CD14-positive monocyte (primary cell): ENCODE results near the gene RDH5. TPM values are rescaled to one million over a fixed set of nuclear protein-coding genes. Genes with fewer than 3 reads are reported as not detected.

Experiments
- DNase-seq, 3 donors: peaks; one replicate each; pipeline ENCODE4 v3.0.0-alpha.2; 2011 to 2022
- H2AFZ ChIP-seq: 2 replicates; pipeline ENCODE4 v1.6.0; 2012; ENCODE audit warnings: mild to moderate bottlenecking, low read depth, low read length, inconsistent platforms; ENCODE audit not compliant: insufficient read depth, poor library complexity, severe bottlenecking
- H3K27ac ChIP-seq, 2 donors: 1 replicate in 1 of 2; 2 replicates in 1 of 2; pipeline ENCODE4 v1.5.1; 2012 to 2013; ENCODE audit warnings: low read length in 2 of 2, control low read depth in 1 of 2, inconsistent platforms in 1 of 2, low read depth in 1 of 2, mild to moderate bottlenecking in 1 of 2
- H3K27me3 ChIP-seq, 2 donors: one replicate each; pipeline versions ENCODE4 v1.6.0 to v1.6.1; 2011 to 2013; ENCODE audit warnings: low read length in 2 of 2; ENCODE audit not compliant: control insufficient read depth in 2 of 2, insufficient read depth in 2 of 2
- H3K36me3 ChIP-seq, 2 donors: replicated peaks in 1 of 2; 1 replicate in 1 of 2; 2 replicates in 1 of 2; pipeline versions ENCODE4 v1.5.1 to v1.6.1; 2012 to 2013; ENCODE audit warnings: low read length in 2 of 2, control low read depth in 1 of 2, inconsistent platforms in 1 of 2, mild to moderate bottlenecking in 1 of 2; ENCODE audit not compliant: insufficient read depth in 2 of 2, control insufficient read depth in 1 of 2
- H3K4me1 ChIP-seq, 2 donors: 1 replicate in 1 of 2; 2 replicates in 1 of 2; pipeline versions ENCODE4 v1.5.1 to v1.6.1; 2012 to 2013; ENCODE audit warnings: low read length in 2 of 2, control low read depth in 1 of 2, inconsistent platforms in 1 of 2, mild to moderate bottlenecking in 1 of 2, moderate library complexity in 1 of 2; ENCODE audit not compliant: insufficient read depth in 2 of 2, control insufficient read depth in 1 of 2
- H3K4me2 ChIP-seq: replicated peaks from 2 replicates; pipeline ENCODE3; 2012; ENCODE audit warnings: low read length, moderate library complexity, mild to moderate bottlenecking; ENCODE audit not compliant: poor library complexity, severe bottlenecking; ENCODE audit errors: extremely low read depth
- H3K4me3 ChIP-seq, 3 experiments: fragments of 200-600 bp in 1 of 3; sonication (generic) in 1 of 3; replicated peaks in 1 of 3; 1 replicate in 2 of 3; 2 replicates in 1 of 3; pipeline ENCODE4 v1.5.1; 2011 to 2013; ENCODE audit warnings: low read length in 3 of 3, mild to moderate bottlenecking in 3 of 3, control low read depth in 2 of 3, low read depth in 2 of 3, inconsistent platforms in 1 of 3, moderate library complexity in 1 of 3
- H3K79me2 ChIP-seq: 2 replicates; pipeline ENCODE4 v1.6.0; 2012; ENCODE audit warnings: mild to moderate bottlenecking, control low read depth, inconsistent platforms, low read length, moderate library complexity; ENCODE audit not compliant: insufficient read depth
- H3K9ac ChIP-seq: 2 replicates; pipeline ENCODE4 v1.6.0; 2017; ENCODE audit warnings: low read length, mild to moderate bottlenecking; ENCODE audit not compliant: insufficient read depth, poor library complexity, severe bottlenecking
- H3K9me3 ChIP-seq, 2 donors: replicated peaks in 1 of 2; 1 replicate in 1 of 2; 2 replicates in 1 of 2; pipeline versions ENCODE4 v1.5.1 to v1.6.1; 2012 to 2013; ENCODE audit warnings: low read length in 2 of 2, control low read depth in 1 of 2; ENCODE audit not compliant: control insufficient read depth in 1 of 2, insufficient read depth in 1 of 2
- H4K20me1 ChIP-seq: 2 replicates; pipeline ENCODE4 v1.6.0; 2012; ENCODE audit warnings: mild to moderate bottlenecking, low read length, control low read depth, moderate library complexity; ENCODE audit not compliant: insufficient read depth
- H3K27ac Mint-ChIP-seq, 7 donors: one replicate each; pipeline ENCODE4 v1.8.0; 2020; ENCODE audit warnings: mild to moderate bottlenecking in 7 of 7, mixed read lengths in 7 of 7, moderate library complexity in 6 of 7, inconsistent platforms in 2 of 7
- H3K27me3 Mint-ChIP-seq, 3 donors: one replicate each; pipeline ENCODE4 v1.8.0; 2021 to 2022; ENCODE audit warnings: low read depth in 3 of 3, mild to moderate bottlenecking in 3 of 3, mixed read lengths in 3 of 3, moderate library complexity in 3 of 3, inconsistent platforms in 1 of 3
- H3K36me3 Mint-ChIP-seq, 2 donors: one replicate each; pipeline ENCODE4 v1.8.0; 2020; ENCODE audit warnings: mixed read lengths in 2 of 2, inconsistent platforms in 1 of 2, mild to moderate bottlenecking in 1 of 2
- H3K4me1 Mint-ChIP-seq: one replicate; pipeline ENCODE4 v1.8.0; 2020; ENCODE audit warnings: mild to moderate bottlenecking, mixed read lengths
- H3K4me3 Mint-ChIP-seq, 2 donors: one replicate each; pipeline ENCODE4 v1.8.0; 2020; ENCODE audit warnings: mild to moderate bottlenecking in 2 of 2, mixed read lengths in 2 of 2, moderate library complexity in 1 of 2
- H3K9me3 Mint-ChIP-seq, 7 donors: one replicate each; pipeline ENCODE4 v1.8.0; 2020 to 2022; ENCODE audit warnings: mixed read lengths in 7 of 7, mild to moderate bottlenecking in 6 of 7, moderate library complexity in 6 of 7, inconsistent platforms in 2 of 7
- WGBS: methylation state at CpG from one replicate; pipeline ENCODE4 v1.1.5; 2013; ENCODE audit warnings: missing lambda C conversion rate; ENCODE audit not compliant: insufficient coverage; 5-methylcytosine and 5-hydroxymethylcytosine counted together
- intact Hi-C, 2 donors: fragments of 100-400 bp; cut with micrococcal nuclease; formaldehyde crosslinking; loops; one replicate each; pipeline versions ENCODE4 v1.15.0 to v1.15.1; 2023
- polyA plus RNA-seq, 3 donors: library from polyadenylated mRNA; depleted of rRNA in 1 of 3; unstranded in 2 of 3; stranded (reverse) in 1 of 3; fragments of 300-500 nt in 2 of 3; fragments of >200 nt in 1 of 3; fragmentation: Illumina TruSeq in 2 of 3; gene quantifications; 1 replicate in 2 of 3; 2 replicates in 1 of 3; pipeline ENCODE4 v1.2.3, GENCODE V29; 2012 to 2021
- TF ChIP-seq, protein P1 (sequence below): fragments of 200-600 bp; IDR thresholded peaks from one replicate; pipeline ENCODE4 v1.8.0; 2022; ENCODE audit warnings: antibody characterized with exemption, mild to moderate bottlenecking

RDH5 gene
- polyA plus RNA-seq, 3 donors, result 1.2 to 10.4 (median 1.2) TPM

DNA sequence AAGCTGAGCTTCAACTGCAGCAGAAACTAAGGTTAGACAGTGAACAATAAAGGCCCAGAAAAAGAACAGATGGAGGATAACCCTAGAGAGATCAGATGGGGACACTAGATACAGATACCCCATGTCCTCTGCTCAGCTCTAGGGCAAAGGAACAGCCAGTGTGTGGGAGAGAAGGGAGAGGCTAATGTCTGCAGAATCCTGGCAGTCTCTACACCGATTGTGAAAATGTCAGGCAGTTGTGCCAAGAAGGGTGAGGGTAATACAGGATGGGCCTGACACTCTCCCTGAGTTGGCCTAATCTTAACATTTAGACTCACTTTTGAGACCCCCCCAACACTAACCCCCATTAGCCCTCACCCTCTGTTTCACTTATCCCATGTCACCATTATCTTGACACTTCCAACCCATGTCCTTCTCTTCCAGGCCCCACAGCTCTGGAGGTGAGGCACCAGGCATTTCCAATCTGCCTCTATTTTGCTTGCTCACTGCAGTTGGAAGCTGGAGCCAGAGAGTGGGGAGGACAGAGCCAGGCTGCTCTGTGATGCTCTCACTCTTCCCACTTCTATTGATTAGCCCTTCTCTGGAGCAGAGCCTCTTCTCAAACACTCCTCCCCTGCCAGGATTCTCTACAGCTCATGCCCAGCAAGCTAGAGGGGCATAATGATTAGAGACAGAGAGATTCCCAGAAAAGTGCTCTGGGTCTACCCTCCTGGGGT, 7.3 kb upstream of the RDH5 start:
- Histone ChIP-seq H3K4me2 (no peak overlapping the region), H3K79me2 (peaks cover 11% of the 10 kb centered on the region), H2AFZ (no peak overlapping the region), H3K27ac (no peak overlapping the region), H3K4me3 (no peak overlapping the region), H3K4me1 (peaks cover 37 to 46% of the 10 kb centered on the region in 2 donors), H3K9me3 (no peaks in the 10 kb centered on the region), H3K9ac (no peak overlapping the region), H4K20me1 (peaks cover 13% of the 10 kb centered on the region), H3K36me3 (no peaks in the 10 kb centered on the region), H3K27me3 (peaks cover 14 to 42% of the 10 kb centered on the region in 2 donors)
- Mint-ChIP-seq H3K4me1 (peaks cover 42% of the 10 kb centered on the region), H3K27me3 (peaks cover 33 to 51% (median 44%) of the 10 kb centered on the region in 3 donors), H3K9me3 (peaks cover 0 to 2% (median 0%) of the 10 kb centered on the region in 7 donors), H3K27ac (no peak overlapping the region), H3K4me3 (no peak overlapping the region), H3K36me3 (peaks cover 3 to 5% of the 10 kb centered on the region in 2 donors)
- WGBS, result no CpG with 5 or more reads among the region's 1 CpG
- intact Hi-C loops, result no loop called here
- no peak for DNase-seq
- TF ChIP-seq, protein P1, sequence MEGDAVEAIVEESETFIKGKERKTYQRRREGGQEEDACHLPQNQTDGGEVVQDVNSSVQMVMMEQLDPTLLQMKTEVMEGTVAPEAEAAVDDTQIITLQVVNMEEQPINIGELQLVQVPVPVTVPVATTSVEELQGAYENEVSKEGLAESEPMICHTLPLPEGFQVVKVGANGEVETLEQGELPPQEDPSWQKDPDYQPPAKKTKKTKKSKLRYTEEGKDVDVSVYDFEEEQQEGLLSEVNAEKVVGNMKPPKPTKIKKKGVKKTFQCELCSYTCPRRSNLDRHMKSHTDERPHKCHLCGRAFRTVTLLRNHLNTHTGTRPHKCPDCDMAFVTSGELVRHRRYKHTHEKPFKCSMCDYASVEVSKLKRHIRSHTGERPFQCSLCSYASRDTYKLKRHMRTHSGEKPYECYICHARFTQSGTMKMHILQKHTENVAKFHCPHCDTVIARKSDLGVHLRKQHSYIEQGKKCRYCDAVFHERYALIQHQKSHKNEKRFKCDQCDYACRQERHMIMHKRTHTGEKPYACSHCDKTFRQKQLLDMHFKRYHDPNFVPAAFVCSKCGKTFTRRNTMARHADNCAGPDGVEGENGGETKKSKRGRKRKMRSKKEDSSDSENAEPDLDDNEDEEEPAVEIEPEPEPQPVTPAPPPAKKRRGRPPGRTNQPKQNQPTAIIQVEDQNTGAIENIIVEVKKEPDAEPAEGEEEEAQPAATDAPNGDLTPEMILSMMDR, result no peak

DNA sequence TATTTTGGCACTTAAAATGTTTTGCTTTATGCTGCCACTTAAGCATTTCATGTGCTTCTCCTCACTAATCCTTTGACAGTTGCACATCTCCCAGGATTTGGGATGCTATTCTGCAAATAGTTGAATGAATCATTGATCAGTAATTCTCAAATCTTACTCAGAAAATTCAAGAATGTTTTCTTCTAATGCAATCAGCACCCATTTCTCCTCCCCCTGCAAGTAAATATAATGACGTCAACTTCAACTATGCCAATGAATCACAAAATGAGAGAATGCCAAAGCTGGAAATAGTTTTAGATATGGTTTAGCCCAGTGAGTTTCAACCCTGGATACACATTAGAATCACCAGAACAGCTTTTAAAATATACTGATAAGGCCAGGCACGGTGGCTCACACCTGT, 6.5 kb upstream of the RDH5 start:
- Histone ChIP-seq H2AFZ (no peak overlapping the region), H3K4me1 (peaks cover 34 to 46% of the 10 kb centered on the region in 2 donors), H4K20me1 (peaks cover 22% of the 10 kb centered on the region), H3K27me3 (peaks cover 14 to 38% of the 10 kb centered on the region in 2 donors), H3K79me2 (peaks cover 19% of the 10 kb centered on the region), H3K4me2 (no peak overlapping the region), H3K27ac (no peak overlapping the region), H3K9ac (no peak overlapping the region), H3K36me3 (peaks cover 1 to 3% of the 10 kb centered on the region in 2 donors), H3K4me3 (no peak overlapping the region), H3K9me3 (no peaks in the 10 kb centered on the region)
- intact Hi-C loops, result no loop called here
- WGBS, result 100% methylated on average over 1 of the region's 2 CpGs
- no peak for DNase-seq
- Mint-ChIP-seq H3K4me1 (peaks cover 42% of the 10 kb centered on the region), H3K36me3 (peaks cover 10% of the 10 kb centered on the region in 2 donors), H3K4me3 (no peak overlapping the region), H3K9me3 (no peaks in the 10 kb centered on the region), H3K27me3 (peaks cover 30 to 43% (median 38%) of the 10 kb centered on the region in 3 donors), H3K27ac (no peak overlapping the region)
- TF ChIP-seq, protein P1, result no peak
